GM15510 (cell line): ENCODE data around the gene CUTC.

Source experiments
- POLR2A ChIP-seq: IDR thresholded peaks from 3 replicates; pipeline ENCODE4 v1.6.1; 2011; ENCODE audit warnings: borderline replicate concordance; ENCODE audit not compliant: insufficient read length; ENCODE audit errors: extremely low read depth

CUTC gene

GRCh38 chr10:99768556-99768955, 36.5 kb downstream of the CUTC start:
- TF ChIP-seq POLR2A, result no peak

GRCh38 chr10:99769706-99770105, 37.7 kb downstream of the CUTC start:
- TF ChIP-seq POLR2A, result no peak

GRCh38 chr10:99770408-99771045, 38.5 kb downstream of the CUTC start:
- no peak for TF ChIP-seq POLR2A

- no peak for TF ChIP-seq POLR2A
Observed at GRCh38 chr10:99775850-99776249, 43.8 kb downstream of the CUTC start.

GRCh38 chr10:99777918-99778714, 46.1 kb downstream of the CUTC start:
- no peak for TF ChIP-seq POLR2A

- TF ChIP-seq POLR2A, result no peak
Observed at GRCh38 chr10:99779335-99779734, 47.3 kb downstream of the CUTC start.

- no peak for TF ChIP-seq POLR2A
Observed at GRCh38 chr10:99781734-99782429, 49.8 kb downstream of the CUTC start.

- no peak for TF ChIP-seq POLR2A
Observed at GRCh38 chr10:99782447-99783286, 50.6 kb downstream of the CUTC start, which contains the start of gene ABCC2. Gene ABCC2 (plus strand): TSS chr10:99782640. CDS start chr10:99782845, 205 bp downstream.

- no peak for TF ChIP-seq POLR2A
Observed at GRCh38 chr10:99784016-99784726, 52.1 kb downstream of the CUTC start.

- no peak for TF ChIP-seq POLR2A
Observed at GRCh38 chr10:99784727-99785441, 52.9 kb downstream of the CUTC start.

GRCh38 chr10:99785646-99786045, 53.6 kb downstream of the CUTC start:
- TF ChIP-seq POLR2A, result no peak

GRCh38 chr10:99787311-99787710, 55.3 kb downstream of the CUTC start:
- no peak for TF ChIP-seq POLR2A

GRCh38 chr10:99787782-99788445, 55.9 kb downstream of the CUTC start:
- no peak for TF ChIP-seq POLR2A
